ACC112 (cell line): Measurements from ENCODE around the gene SVBP.

Experiments used
- H2AFZ ChIP-seq: fragments of 200-600 bp; sonication (generic); one replicate; pipeline ENCODE4 v1.6.0; 2017; ENCODE audit warnings: antibody characterized with exemption, low read length; ENCODE audit not compliant: unreplicated experiment
- H3K27ac ChIP-seq: fragments of 200-600 bp; sonication (generic); 2 replicates; pipeline ENCODE4 v1.5.1; 2014; ENCODE audit warnings: low read depth, mild to moderate bottlenecking, antibody characterized with exemption, low read length, moderate library complexity
- H3K27me3 ChIP-seq: fragments of 200-600 bp; sonication (generic); 2 replicates; pipeline ENCODE4 v1.6.1; 2014; ENCODE audit warnings: mild to moderate bottlenecking, antibody characterized with exemption, low read length, moderate library complexity, mixed read lengths; ENCODE audit not compliant: insufficient read depth
- H3K36me3 ChIP-seq: fragments of 200-600 bp; sonication (generic); 2 replicates; pipeline ENCODE4 v1.6.1; 2016; ENCODE audit warnings: mild to moderate bottlenecking, antibody characterized with exemption, low read length, moderate library complexity, mixed read lengths; ENCODE audit not compliant: insufficient read depth
- H3K4me1 ChIP-seq: fragments of 200-600 bp; sonication (generic); one replicate; pipeline ENCODE4 v1.6.1; 2016; ENCODE audit warnings: low read length, mixed read lengths; ENCODE audit not compliant: insufficient read depth, unreplicated experiment, control insufficient read depth
- H3K4me3 ChIP-seq: fragments of 200-600 bp; sonication (generic); 2 replicates; pipeline ENCODE4 v1.5.1; 2014; ENCODE audit warnings: mild to moderate bottlenecking, low read depth, low read length
- H3K79me2 ChIP-seq: fragments of 200-600 bp; sonication (generic); one replicate; pipeline ENCODE4 v1.6.0; 2016; ENCODE audit warnings: low read length; ENCODE audit not compliant: control insufficient read depth, unreplicated experiment, insufficient read depth

SVBP gene

DNA sequence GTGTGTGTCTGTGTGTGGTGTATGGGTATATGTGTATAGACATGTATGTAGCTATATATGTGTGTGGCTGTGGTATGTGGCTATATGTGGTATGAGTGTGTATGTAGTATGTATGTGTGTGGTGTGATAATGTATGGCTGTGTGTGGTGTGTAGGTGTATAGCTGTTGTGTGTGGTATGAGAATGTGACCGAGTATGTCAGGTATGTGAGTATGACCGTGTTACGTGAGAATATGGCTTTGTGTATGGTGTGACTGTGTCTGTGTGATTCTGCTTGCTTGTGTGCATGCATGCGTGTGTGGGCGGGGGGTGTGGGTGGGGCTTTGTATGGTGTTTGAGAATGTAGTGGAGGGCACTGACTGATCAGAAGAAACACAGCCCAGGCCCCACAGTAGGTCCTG is 32.7 kb upstream of the SVBP start:
- peaks cover 21% of the 10 kb centered on the region for H3K79me2 ChIP-seq
- H3K36me3 ChIP-seq = peaks cover 46% of the 10 kb centered on the region
- no peak overlapping the region for H3K27ac ChIP-seq
- peaks cover 18% of the 10 kb centered on the region for H3K4me1 ChIP-seq
- no peaks in the 10 kb centered on the region for H3K27me3 ChIP-seq
- H2AFZ ChIP-seq = no peak overlapping the region
- no peak overlapping the region for H3K4me3 ChIP-seq

DNA sequence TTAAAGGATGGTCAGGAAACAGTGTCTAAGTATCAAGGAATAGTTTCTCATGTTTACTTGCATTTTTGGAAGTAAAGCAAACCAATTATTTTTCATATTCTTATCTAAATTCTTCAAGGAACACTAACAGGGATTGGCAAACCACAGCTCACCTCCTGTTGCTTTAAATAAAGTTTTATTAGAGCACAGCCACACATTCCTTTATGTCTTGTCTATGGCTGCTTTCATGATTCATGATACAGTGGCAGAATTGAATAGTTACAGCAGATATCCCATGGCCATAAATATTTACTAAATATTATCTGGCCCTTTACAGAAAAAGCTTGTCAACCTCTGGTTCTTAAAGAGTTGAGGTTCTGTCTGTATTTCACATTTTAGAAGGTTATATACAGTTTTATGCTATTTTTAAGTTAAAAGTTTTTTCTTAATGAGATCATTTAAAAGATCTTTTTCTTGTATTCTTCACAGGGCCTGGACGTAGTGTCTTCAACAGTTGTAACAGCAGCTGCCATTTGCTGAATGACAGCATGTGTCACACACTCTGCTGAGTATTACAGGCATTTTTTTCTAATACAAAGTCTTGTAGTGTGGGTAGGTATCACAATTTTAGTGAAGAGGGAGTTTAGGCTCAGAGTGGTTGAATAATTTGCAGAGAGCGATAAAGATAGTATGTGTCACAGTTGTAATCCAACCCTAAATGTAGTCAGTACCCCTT is 31.8 kb upstream of the SVBP start:
- no peak overlapping the region for H3K4me3 ChIP-seq
- H3K79me2 ChIP-seq = peaks cover 21% of the 10 kb centered on the region
- no peak overlapping the region for H2AFZ ChIP-seq
- peaks cover 45% of the 10 kb centered on the region for H3K36me3 ChIP-seq
- no peak overlapping the region for H3K27ac ChIP-seq
- H3K4me1 ChIP-seq = peaks cover 25% of the 10 kb centered on the region
- H3K27me3 ChIP-seq = no peaks in the 10 kb centered on the region

DNA sequence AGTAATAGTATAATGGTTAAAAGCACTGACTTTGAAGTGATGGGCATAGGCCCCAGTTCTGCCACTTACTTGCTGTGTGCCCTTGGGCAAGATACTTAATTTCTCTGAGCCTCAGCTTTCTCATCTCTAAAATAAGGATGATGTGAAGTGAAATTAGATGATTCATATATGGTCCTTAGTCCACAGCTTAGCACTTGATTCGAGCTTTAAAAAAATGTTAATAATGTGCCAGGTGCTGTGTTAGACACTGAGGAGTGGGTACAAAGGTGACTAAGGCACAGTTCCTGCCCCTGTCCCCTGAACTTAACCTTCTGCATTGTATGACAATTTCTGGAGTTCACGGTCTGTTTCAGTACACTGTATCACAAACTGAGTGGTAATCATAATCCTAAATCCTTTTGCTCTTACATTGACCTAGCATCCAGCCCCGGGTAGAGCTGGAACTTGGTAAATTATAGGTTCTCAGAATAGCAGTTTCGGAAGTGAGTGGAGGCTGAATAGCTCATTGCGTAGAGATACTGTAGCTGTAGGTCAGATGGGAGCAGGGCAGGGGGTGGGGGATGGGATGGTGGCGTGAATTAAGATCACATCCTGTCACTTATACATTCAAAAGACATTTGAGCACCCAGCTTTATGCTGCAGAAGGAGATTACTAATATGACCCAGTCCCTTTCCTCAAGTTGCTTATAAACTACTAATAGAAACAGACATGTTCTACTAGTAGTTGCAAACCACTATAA is 30.7 kb upstream of the SVBP start:
- H3K36me3 ChIP-seq = peaks cover 42% of the 10 kb centered on the region
- H3K79me2 ChIP-seq = peaks cover 21% of the 10 kb centered on the region
- H3K27ac ChIP-seq = no peak overlapping the region
- no peak overlapping the region for H2AFZ ChIP-seq
- peaks cover 25% of the 10 kb centered on the region for H3K4me1 ChIP-seq
- peak overlapping the region; percentile 98 for H3K4me3 ChIP-seq
- H3K27me3 ChIP-seq = no peaks in the 10 kb centered on the region

DNA sequence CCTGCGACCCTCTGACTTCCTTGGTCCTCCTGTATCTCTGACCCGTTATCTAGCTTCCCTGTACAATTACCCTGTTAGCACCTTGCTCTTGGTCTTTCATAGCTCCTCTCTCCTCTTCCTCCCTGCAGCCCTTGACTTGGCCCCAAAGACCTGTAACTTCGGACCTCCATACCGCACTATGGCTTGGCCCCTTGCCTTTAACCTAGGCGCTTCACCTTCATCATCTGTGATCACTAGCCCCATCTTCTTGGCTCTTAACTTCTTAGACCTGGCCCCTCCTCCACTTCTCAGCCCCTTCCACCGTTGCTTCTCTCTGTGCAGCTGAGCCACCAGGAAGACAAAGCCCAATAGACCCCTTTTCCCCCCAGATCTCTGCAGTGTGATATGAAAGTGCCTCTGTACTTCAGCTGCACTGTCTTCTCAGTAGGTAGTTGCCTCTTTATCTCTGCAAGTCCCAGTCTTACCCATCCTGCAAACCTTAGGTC is 30.0 kb upstream of the SVBP start:
- H3K4me3 ChIP-seq = peak overlapping the region; percentile 98
- H3K27ac ChIP-seq = no peak overlapping the region
- H3K79me2 ChIP-seq = peaks cover 21% of the 10 kb centered on the region
- H3K27me3 ChIP-seq = no peaks in the 10 kb centered on the region
- H3K36me3 ChIP-seq = peaks cover 38% of the 10 kb centered on the region
- H3K4me1 ChIP-seq = peaks cover 25% of the 10 kb centered on the region
- peak overlapping the region; percentile 59 for H2AFZ ChIP-seq

DNA sequence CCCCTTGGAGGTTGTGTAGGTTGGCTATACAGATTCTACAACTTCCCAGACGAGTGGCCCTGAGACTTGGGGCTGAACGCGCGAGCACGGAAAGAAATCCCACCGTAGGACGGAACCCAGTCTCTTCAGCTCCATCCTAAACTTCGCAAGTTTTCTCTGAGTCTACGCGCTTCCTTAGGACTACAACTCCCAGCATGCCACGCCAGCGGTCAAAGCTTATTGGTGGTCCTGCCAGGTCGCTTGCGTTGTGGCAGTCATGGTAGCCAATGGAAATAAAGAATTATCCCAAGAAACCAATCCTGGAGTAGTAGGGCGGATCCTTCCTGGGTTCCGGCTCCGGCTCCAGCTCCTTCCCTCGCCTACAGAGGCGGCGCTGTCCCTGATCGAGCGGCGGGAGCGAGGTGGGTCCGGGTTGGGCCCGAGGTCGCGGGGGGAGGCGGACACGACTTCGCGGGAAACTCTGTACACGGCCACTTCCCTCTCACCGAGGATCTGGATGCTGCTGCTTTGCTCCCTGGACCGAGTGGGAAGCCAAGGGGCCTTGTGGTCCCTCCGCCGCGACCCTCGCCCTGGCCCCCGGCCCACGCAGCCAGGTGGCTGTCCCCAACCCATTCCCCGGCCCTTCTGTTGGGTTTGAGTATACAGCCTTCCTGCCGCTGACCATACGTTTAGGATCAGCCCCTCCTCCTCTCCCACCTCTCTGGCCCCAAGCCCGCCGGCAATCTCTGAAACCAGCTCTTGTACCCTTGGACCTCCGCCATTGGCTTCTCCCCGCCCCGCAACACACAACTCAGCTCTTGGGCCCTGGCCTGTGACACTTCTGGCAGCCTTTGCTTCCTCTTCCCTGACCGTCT is 29.3 kb upstream of the SVBP start, which contains the start of gene ZNF691:
ZNF691 (plus strand) TSS at position 357 of the 854 bp plus-strand sequence. CDS start 3,046 bp downstream, outside the sequence.
- H3K79me2 ChIP-seq = peaks cover 21% of the 10 kb centered on the region
- peaks cover 31% of the 10 kb centered on the region for H3K36me3 ChIP-seq
- 0 out of 2 replicates have a peak within 1 kb of the TSS, but pooled peaks have one; percentile 26 for H3K27ac ChIP-seq
- H3K27me3 ChIP-seq = no peaks in the 10 kb centered on the region
- peak within 1 kb of the TSS; percentile 98 for H3K4me3 ChIP-seq
- H3K4me1 ChIP-seq = peaks cover 25% of the 10 kb centered on the region
- H2AFZ ChIP-seq = peak within 1 kb of the TSS; percentile 98

DNA sequence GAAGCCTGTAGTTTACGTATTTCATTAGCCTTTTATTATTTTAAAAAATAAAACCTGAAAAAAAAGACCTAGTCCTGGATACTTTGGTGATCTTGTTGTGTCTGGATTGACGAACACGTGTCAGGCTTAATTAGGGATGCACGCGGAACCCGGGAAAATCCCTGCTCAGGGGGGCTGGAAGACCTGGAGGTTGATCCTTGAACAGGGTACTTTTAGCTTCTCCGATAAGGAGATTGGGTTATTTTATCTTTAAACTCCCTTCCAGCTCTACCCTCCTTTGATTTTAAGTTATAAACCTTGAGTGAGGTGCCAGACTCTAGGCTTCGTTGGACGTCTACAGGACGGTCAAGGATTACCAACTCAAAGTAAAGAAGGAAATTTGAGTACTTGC is 28.7 kb upstream of the SVBP start:
- H3K36me3 ChIP-seq = peaks cover 25% of the 10 kb centered on the region
- no peaks in the 10 kb centered on the region for H3K27me3 ChIP-seq
- H2AFZ ChIP-seq = peak overlapping the region; percentile 98
- H3K4me3 ChIP-seq = peak overlapping the region; percentile 98
- H3K4me1 ChIP-seq = peaks cover 25% of the 10 kb centered on the region
- H3K79me2 ChIP-seq = peaks cover 21% of the 10 kb centered on the region
- 0 out of 2 replicates have a peak overlapping the region, but pooled peaks have one; percentile 26 for H3K27ac ChIP-seq

DNA sequence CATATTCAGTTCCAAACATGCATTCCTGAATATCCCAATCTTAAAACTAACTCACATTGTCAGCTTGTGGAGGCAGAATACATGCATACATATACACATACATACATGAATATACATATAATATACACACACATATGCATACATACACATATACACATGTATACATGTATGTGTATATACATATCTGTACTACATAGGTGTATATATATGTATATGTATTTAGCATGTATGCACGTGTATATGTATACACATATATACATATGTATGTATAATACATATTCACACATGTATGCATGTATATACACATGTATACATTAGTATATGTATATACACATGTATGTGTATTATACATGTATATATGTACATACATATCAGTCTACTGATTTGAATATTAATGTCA is 28.0 kb upstream of the SVBP start:
- Histone ChIP-seq H3K4me3 (peak overlapping the region; percentile 98), H3K36me3 (peaks cover 18% of the 10 kb centered on the region), H3K79me2 (peaks cover 21% of the 10 kb centered on the region), H3K4me1 (peaks cover 25% of the 10 kb centered on the region), H3K27ac (no peak overlapping the region; the same call in 1 of the 2 replicates), H2AFZ (no peak overlapping the region), H3K27me3 (no peaks in the 10 kb centered on the region)

DNA sequence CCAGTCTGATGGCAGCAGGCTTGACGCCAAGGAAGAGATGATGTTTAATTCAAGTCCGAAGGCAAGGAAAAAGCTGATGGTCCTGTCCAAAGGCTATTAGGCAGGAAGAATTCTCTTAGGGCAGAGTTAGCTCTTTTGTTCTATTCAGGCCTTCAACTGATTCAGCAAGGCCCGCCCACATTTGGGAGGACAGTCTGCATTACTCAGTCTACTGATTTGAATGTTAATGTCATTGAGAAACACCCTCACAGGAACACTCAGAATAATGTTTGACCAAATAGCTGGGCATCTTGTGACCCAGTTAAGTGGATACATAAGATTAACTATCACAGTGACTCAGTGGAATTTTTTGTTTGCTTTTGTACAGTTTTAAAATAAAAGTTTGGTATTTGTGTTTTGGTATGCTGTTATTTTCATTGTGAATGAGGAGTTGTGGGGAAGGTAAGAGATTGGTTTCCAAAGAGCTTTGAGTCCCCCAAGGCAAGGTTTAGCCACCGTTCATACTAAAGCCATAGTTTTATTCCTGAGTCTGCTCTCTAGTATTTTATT is 27.5 kb upstream of the SVBP start:
- no peak overlapping the region; the same call in 1 of the 2 replicates for H3K27ac ChIP-seq
- no peaks in the 10 kb centered on the region for H3K27me3 ChIP-seq
- H3K4me1 ChIP-seq = peaks cover 25% of the 10 kb centered on the region
- no peak overlapping the region for H2AFZ ChIP-seq
- H3K4me3 ChIP-seq = peak overlapping the region; percentile 98; the same call in 1 of the 2 replicates
- H3K36me3 ChIP-seq = peaks cover 13% of the 10 kb centered on the region
- peaks cover 21% of the 10 kb centered on the region for H3K79me2 ChIP-seq

DNA sequence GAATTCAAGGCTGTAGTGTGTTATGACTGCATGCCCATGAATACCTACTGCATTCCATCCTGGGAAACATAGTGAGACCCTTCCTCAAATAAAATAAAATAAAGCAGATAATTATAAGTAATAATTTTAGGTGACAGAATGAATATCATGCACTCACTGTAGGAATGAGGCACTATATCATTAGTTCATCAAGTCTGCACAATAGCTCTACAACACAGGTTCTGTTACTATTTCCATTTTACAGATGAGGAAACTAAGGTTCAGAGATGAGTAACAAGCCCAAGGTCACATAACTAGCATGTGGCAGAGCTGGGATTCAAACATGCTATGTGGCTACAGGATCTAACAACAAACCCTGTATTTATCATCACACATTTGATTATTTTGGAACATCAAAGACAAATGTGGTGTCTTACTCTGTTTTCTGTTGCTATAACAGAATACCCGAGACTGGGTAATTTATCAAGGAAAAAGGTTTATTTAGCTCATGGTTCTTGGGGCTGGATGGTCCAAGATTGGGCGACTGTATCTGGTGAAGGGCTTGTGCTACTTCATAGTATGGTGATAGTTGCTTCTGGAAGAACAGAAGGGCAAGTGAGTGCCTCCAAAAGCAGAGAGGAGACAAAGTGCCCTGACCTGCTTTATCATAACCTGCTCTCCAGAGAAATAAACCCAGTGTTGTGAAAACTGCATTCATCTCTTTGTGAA is 24.4 kb upstream of the SVBP start:
- H3K4me3 ChIP-seq = no peak overlapping the region
- H2AFZ ChIP-seq = no peak overlapping the region
- H3K4me1 ChIP-seq = peaks cover 10% of the 10 kb centered on the region
- no peaks in the 10 kb centered on the region for H3K27me3 ChIP-seq
- H3K27ac ChIP-seq = no peak overlapping the region
- H3K36me3 ChIP-seq = no peaks in the 10 kb centered on the region
- H3K79me2 ChIP-seq = peaks cover 1% of the 10 kb centered on the region
